Keratinocyte (primary cell): Measurements from ENCODE around the gene PCTP.

ENCODE experiments used
- EZH2 ChIP-seq: IDR thresholded peaks from one replicate; pipeline ENCODE4 v1.6.1; 2012; ENCODE audit warnings: inconsistent platforms, mild to moderate bottlenecking, low read length, moderate library complexity
- TF ChIP-seq, protein P1 (sequence below), 3 experiments: IDR thresholded peaks in 1 of 3; conservative IDR thresholded peaks in 1 of 3; optimal IDR thresholded peaks in 1 of 3; 2 replicates in 2 of 3; 3 replicates in 1 of 3; pipeline versions ENCODE3 to v1.5.1; 2011; ENCODE audit warnings: low read length in 3 of 3, mild to moderate bottlenecking in 3 of 3, moderate library complexity in 2 of 3, control low read depth in 1 of 3, inconsistent platforms in 1 of 3; ENCODE audit not compliant: insufficient read depth in 2 of 3; ENCODE audit errors: extremely low read depth in 1 of 3

DNA sequence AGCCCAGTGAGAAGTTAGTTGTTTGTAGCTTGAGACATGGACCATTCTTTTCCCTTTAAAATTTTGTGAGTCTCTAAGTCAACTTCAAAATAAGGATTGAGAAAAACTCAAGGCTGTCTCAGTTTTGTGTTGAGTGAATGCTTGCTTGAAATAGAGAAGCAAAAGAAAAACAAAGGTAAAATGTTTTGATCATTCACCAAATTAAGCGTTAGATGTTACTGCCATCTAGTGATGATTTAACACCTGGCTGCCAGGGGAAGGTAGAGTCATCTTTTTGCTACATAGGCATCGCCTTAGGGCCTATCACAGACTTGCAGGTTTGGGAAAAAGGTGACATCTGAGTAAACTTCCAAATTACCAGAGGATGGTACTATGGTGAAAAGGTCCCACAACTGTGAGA, 74.4 kb downstream of the PCTP start:
- TF ChIP-seq, protein P1, sequence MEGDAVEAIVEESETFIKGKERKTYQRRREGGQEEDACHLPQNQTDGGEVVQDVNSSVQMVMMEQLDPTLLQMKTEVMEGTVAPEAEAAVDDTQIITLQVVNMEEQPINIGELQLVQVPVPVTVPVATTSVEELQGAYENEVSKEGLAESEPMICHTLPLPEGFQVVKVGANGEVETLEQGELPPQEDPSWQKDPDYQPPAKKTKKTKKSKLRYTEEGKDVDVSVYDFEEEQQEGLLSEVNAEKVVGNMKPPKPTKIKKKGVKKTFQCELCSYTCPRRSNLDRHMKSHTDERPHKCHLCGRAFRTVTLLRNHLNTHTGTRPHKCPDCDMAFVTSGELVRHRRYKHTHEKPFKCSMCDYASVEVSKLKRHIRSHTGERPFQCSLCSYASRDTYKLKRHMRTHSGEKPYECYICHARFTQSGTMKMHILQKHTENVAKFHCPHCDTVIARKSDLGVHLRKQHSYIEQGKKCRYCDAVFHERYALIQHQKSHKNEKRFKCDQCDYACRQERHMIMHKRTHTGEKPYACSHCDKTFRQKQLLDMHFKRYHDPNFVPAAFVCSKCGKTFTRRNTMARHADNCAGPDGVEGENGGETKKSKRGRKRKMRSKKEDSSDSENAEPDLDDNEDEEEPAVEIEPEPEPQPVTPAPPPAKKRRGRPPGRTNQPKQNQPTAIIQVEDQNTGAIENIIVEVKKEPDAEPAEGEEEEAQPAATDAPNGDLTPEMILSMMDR (optimal IDR thresholded peaks at IDR 0.05 in 1 of 3, IDR thresholded peaks at IDR 0.05 in 1 of 3, conservative IDR thresholded peaks at IDR 0.05 in 1 of 3; ENCODE audit: extremely low read depth in 1 of 3, insufficient read depth in 2 of 3, low read length in 3 of 3) = peak; percentile 21 to 37 (median 31)
- TF ChIP-seq EZH2 = no peak
